H1 (cell line): Measurements from ENCODE around the gene GPC1. TPM values are rescaled to one million over a fixed set of nuclear protein-coding genes. Genes with fewer than 3 reads are reported as not detected.

ENCODE experiments used
- CTCF ChIA-PET: fragments of 300-600 bp; sonication (Branson Sonifier 250); formaldehyde crosslinking; loops from one replicate; lab custom pipeline; 2021; ENCODE audit not compliant: partially characterized antibody; lab: Charles Lee
- POLR2A ChIA-PET: fragments of 300-600 bp; sonication (Branson Sonifier 250); formaldehyde crosslinking; loops from one replicate; lab custom pipeline; 2021; ENCODE audit warnings: inconsistent platforms; ENCODE audit not compliant: partially characterized antibody; lab: Charles Lee
- DNase-seq, 2 experiments: peaks; one replicate each; pipeline versions ENCODE4 v3.0.0 to v3.0.0-alpha.2; 2010 to 2022; ENCODE audit warnings: low spot score in 2 of 2, low read depth in 1 of 2, mixed read lengths in 1 of 2
- FAIRE-seq: peaks from 2 replicates; lab custom pipeline; 2011; peaks lifted over from hg19 to GRCh38; lab: Jason Lieb, UNC
- H2AFZ ChIP-seq: 2 replicates; pipeline ENCODE4 v1.8.1; 2012; ENCODE audit warnings: low read length, inconsistent platforms
- H2AK5ac ChIP-seq: 2 replicates; pipeline ENCODE4 v1.6.1; 2013; ENCODE audit warnings: low read depth, low read length
- H2BK120ac ChIP-seq: replicated peaks from 2 replicates; pipeline ENCODE3; 2013; ENCODE audit warnings: low read depth, low read length, inconsistent platforms
- H2BK12ac ChIP-seq: 2 replicates; pipeline ENCODE4 v1.6.1; 2013; ENCODE audit warnings: low read depth, low read length
- H2BK15ac ChIP-seq: 2 replicates; pipeline ENCODE4 v1.6.1; 2013; ENCODE audit warnings: low read length
- H2BK20ac ChIP-seq: 2 replicates; pipeline ENCODE4 v1.6.1; 2013; ENCODE audit warnings: low read length
- H2BK5ac ChIP-seq: 2 replicates; pipeline ENCODE4 v1.6.1; 2013; ENCODE audit warnings: low read depth, low read length
- H3K14ac ChIP-seq: 2 replicates; pipeline ENCODE4 v1.6.1; 2013; ENCODE audit warnings: inconsistent platforms; ENCODE audit not compliant: insufficient read length
- H3K18ac ChIP-seq: 2 replicates; pipeline ENCODE4 v1.6.1; 2013; ENCODE audit warnings: low read length; ENCODE audit errors: extremely low read depth
- H3K23ac ChIP-seq: 2 replicates; pipeline ENCODE4 v1.6.1; 2013; ENCODE audit warnings: inconsistent platforms; ENCODE audit not compliant: insufficient read length
- H3K23me2 ChIP-seq: 2 replicates; pipeline ENCODE4 v1.6.1; 2013; ENCODE audit warnings: low read depth, low read length
- H3K27ac ChIP-seq: 2 replicates; pipeline ENCODE4 v1.6.1; 2011; ENCODE audit warnings: low read depth, low read length, inconsistent platforms
- H3K27me3 ChIP-seq, 4 experiments: replicated peaks in 1 of 4; 1 replicate in 1 of 4; 2 replicates in 3 of 4; pipeline versions ENCODE4 v1.6.1 to v1.8.1; 2011 to 2013; ENCODE audit warnings: low read length in 3 of 4, mild to moderate bottlenecking in 3 of 4, inconsistent platforms in 2 of 4, mixed read lengths in 2 of 4, moderate library complexity in 1 of 4; ENCODE audit not compliant: control insufficient read depth in 3 of 4, insufficient read depth in 3 of 4; ENCODE audit errors: extremely low read depth in 1 of 4
- H3K36me3 ChIP-seq, 4 experiments: 2 replicates each; pipeline versions ENCODE4 v1.6.1 to v1.8.1; 2011 to 2013; ENCODE audit warnings: mild to moderate bottlenecking in 4 of 4, low read length in 3 of 4, moderate library complexity in 2 of 4, control low read depth in 1 of 4, inconsistent platforms in 1 of 4; ENCODE audit not compliant: insufficient read depth in 4 of 4, control insufficient read depth in 2 of 4
- H3K4ac ChIP-seq: replicated peaks from 2 replicates; pipeline ENCODE3; 2013; ENCODE audit warnings: low read length, low read depth, mixed read lengths, inconsistent platforms; ENCODE audit not compliant: insufficient read length
- H3K4me1 ChIP-seq, 4 experiments: replicated peaks in 1 of 4; 1 replicate in 1 of 4; 2 replicates in 3 of 4; pipeline versions ENCODE4 v1.6.1 to v1.8.1; 2011 to 2013; ENCODE audit warnings: low read length in 3 of 4, inconsistent platforms in 2 of 4, mixed read lengths in 1 of 4; ENCODE audit not compliant: insufficient read depth in 4 of 4, control insufficient read depth in 3 of 4
- H3K4me2 ChIP-seq, 2 experiments: 2 replicates each; pipeline versions ENCODE4 v1.6.1 to v1.8.1; 2011 to 2013; ENCODE audit warnings: low read depth in 2 of 2, low read length in 2 of 2, control low read depth in 1 of 2, inconsistent platforms in 1 of 2, mild to moderate bottlenecking in 1 of 2; ENCODE audit not compliant: insufficient read depth in 1 of 2
- H3K4me3 ChIP-seq, 4 experiments: fragments of 200-600, 300-600 bp in 1 of 4; sonication (generic), shearing (Covaris generic), sonication (Bioruptor Twin) in 1 of 4; 2 replicates each; pipeline versions ENCODE4 v1.5.1 to v1.8.1; 2011 to 2016; ENCODE audit warnings: low read length in 4 of 4, low read depth in 3 of 4, control low read depth in 2 of 4, inconsistent platforms in 2 of 4, mild to moderate bottlenecking in 2 of 4, mixed read lengths in 1 of 4, moderate library complexity in 1 of 4; ENCODE audit not compliant: insufficient read depth in 2 of 4; ENCODE audit errors: extremely low read depth in 1 of 4
- H3K56ac ChIP-seq: replicated peaks from 2 replicates; pipeline ENCODE3; 2013; ENCODE audit warnings: low read depth, mild to moderate bottlenecking, mixed read lengths, low read length, inconsistent platforms; ENCODE audit not compliant: insufficient read length
- H3K79me1 ChIP-seq: 2 replicates; pipeline ENCODE4 v1.6.1; 2013; ENCODE audit warnings: low read depth, low read length, control low read depth
- H3K79me2 ChIP-seq, 2 experiments: 2 replicates each; pipeline versions ENCODE4 v1.6.1 to v1.8.1; 2012 to 2013; ENCODE audit warnings: low read length in 2 of 2, mild to moderate bottlenecking in 2 of 2, inconsistent platforms in 1 of 2; ENCODE audit not compliant: insufficient read depth in 2 of 2, control insufficient read depth in 1 of 2
- H3K9ac ChIP-seq, 4 experiments: replicated peaks in 1 of 4; 1 replicate in 1 of 4; 2 replicates in 3 of 4; pipeline versions ENCODE4 v1.6.1 to v1.8.1; 2011 to 2013; ENCODE audit warnings: low read depth in 3 of 4, low read length in 3 of 4, control low read depth in 2 of 4, mild to moderate bottlenecking in 2 of 4, moderate library complexity in 2 of 4, inconsistent platforms in 1 of 4; ENCODE audit errors: extremely low read depth in 1 of 4
- H3K9me3 ChIP-seq, 2 experiments: 2 replicates each; pipeline versions ENCODE4 v1.6.1 to v1.8.1; 2012 to 2013; ENCODE audit warnings: mild to moderate bottlenecking in 2 of 2, moderate library complexity in 2 of 2, control low read depth in 1 of 2, inconsistent platforms in 1 of 2, low read depth in 1 of 2, low read length in 1 of 2, mixed read lengths in 1 of 2; ENCODE audit not compliant: insufficient read depth in 2 of 2
- H4K20me1 ChIP-seq, 2 experiments: replicated peaks in 1 of 2; 2 replicates each; pipeline versions ENCODE3 to v1.8.1; 2011 to 2013; ENCODE audit warnings: inconsistent platforms in 2 of 2, low read length in 2 of 2, mild to moderate bottlenecking in 1 of 2; ENCODE audit not compliant: insufficient read depth in 2 of 2, control insufficient read depth in 1 of 2
- H4K5ac ChIP-seq: 2 replicates; pipeline ENCODE4 v1.6.1; 2013; ENCODE audit warnings: low read length, low read depth, mixed read lengths, inconsistent platforms; ENCODE audit not compliant: insufficient read length
- H4K8ac ChIP-seq: 2 replicates; pipeline ENCODE4 v1.8.0; 2013; ENCODE audit warnings: mild to moderate bottlenecking, moderate library complexity, low read length, inconsistent platforms; ENCODE audit not compliant: insufficient read depth; ENCODE audit errors: extremely low read depth
- H4K91ac ChIP-seq: replicated peaks from 2 replicates; pipeline ENCODE3; 2013; ENCODE audit warnings: low read length, mixed read lengths, inconsistent platforms; ENCODE audit not compliant: insufficient read length
- ASH2L ChIP-seq: fragments of 200-600, 300-600 bp; sonication (generic); IDR thresholded peaks from one replicate; pipeline ENCODE4 v1.7.1; 2017; ENCODE audit warnings: low read length
- BACH1 ChIP-seq: IDR thresholded peaks from 2 replicates; pipeline ENCODE4 v1.6.1; 2012; ENCODE audit warnings: low read length, improper control_type of control experiment
- BRCA1 ChIP-seq: IDR thresholded peaks from 2 replicates; pipeline ENCODE4 v1.6.1; 2012; ENCODE audit warnings: low read depth, low read length, improper control_type of control experiment
- CBX5 ChIP-seq: fragments of 300-800, 300-1000 bp; sonication (generic); IDR thresholded peaks from 2 replicates; pipeline ENCODE4 v1.7.1; 2016; ENCODE audit warnings: antibody characterized with exemption, low read length, low read depth
- CTBP2 ChIP-seq: IDR thresholded peaks from 2 replicates; pipeline ENCODE4 v1.7.0; 2011; ENCODE audit warnings: borderline replicate concordance, mild to moderate bottlenecking, moderate library complexity, mixed read lengths, low read length; ENCODE audit not compliant: insufficient read depth, insufficient read length
- FOSL1 ChIP-seq: IDR thresholded peaks from 2 replicates; pipeline ENCODE4 v1.6.1; 2011; ENCODE audit warnings: mild to moderate bottlenecking, low read depth, low read length, moderate library complexity; ENCODE audit not compliant: insufficient read depth
- GTF2F1 ChIP-seq: IDR thresholded peaks from 2 replicates; pipeline ENCODE4 v1.6.1; 2012; ENCODE audit warnings: low read depth, low read length, improper control_type of control experiment, borderline replicate concordance
- HDAC2 ChIP-seq, 2 experiments: fragments of 300-600 bp in 1 of 2; sonication (generic) in 1 of 2; IDR thresholded peaks; 2 replicates each; pipeline ENCODE4 v1.6.1; 2011 to 2012; ENCODE audit warnings: low read depth in 2 of 2, low read length in 2 of 2, mild to moderate bottlenecking in 2 of 2, moderate library complexity in 2 of 2, borderline replicate concordance in 1 of 2, inconsistent platforms in 1 of 2
- KDM1A ChIP-seq: fragments of 200-600, 300-600 bp; sonication (generic); IDR thresholded peaks from 2 replicates; pipeline ENCODE4 v1.7.1; 2016; ENCODE audit warnings: mild to moderate bottlenecking, low read length, borderline replicate concordance
- KDM4A ChIP-seq: IDR thresholded peaks from one replicate; pipeline ENCODE4 v1.7.1; 2012; ENCODE audit warnings: low read depth, mild to moderate bottlenecking, moderate library complexity, low read length, inconsistent platforms; ENCODE audit not compliant: severe bottlenecking
- SIRT6 ChIP-seq: IDR thresholded peaks from one replicate; pipeline ENCODE4 v1.7.1; 2012; ENCODE audit warnings: low read length, inconsistent platforms
- SP1 ChIP-seq: IDR thresholded peaks from 2 replicates; pipeline ENCODE4 v1.6.1; 2011; ENCODE audit warnings: low read depth, low read length
- TAF1 ChIP-seq: IDR thresholded peaks from 2 replicates; pipeline ENCODE4 v1.6.1; 2011; ENCODE audit warnings: mild to moderate bottlenecking, low read depth, low read length
- WGBS, 2 experiments: shearing (Covaris generic) in 1 of 2; methylation state at CpG; one replicate each; pipeline versions ENCODE4 v1.1.6 to v1.1.7; 2013 to 2015; ENCODE audit warnings: low lambda C conversion rate in 2 of 2, mixed read lengths in 2 of 2, inconsistent platforms in 1 of 2, low coverage in 1 of 2, missing lambda C conversion rate in 1 of 2; ENCODE audit not compliant: insufficient replicate concordance in 2 of 2, insufficient coverage in 1 of 2, insufficient read length in 1 of 2; ENCODE audit errors: extremely low coverage in 1 of 2, missing lambda C conversion rate in 1 of 2; 5-methylcytosine and 5-hydroxymethylcytosine counted together
- polyA plus RNA-seq, 7 experiments: library from polyadenylated mRNA; depleted of rRNA in 3 of 7; stranded (reverse) in 5 of 7; unstranded in 2 of 7; fragments of >200 nt in 5 of 7; fragments of 200-250 nt in 2 of 7; gene quantifications; 1 replicate in 5 of 7; 2 replicates in 1 of 7; 4 replicates in 1 of 7; pipeline versions ENCODE4 v1.2.1 to v1.2.3, GENCODE V29; 2011 to 2013; ENCODE audit warnings: missing spikeins in 2 of 7, mixed read lengths in 2 of 7
- total RNA-seq: library from RNA; stranded (reverse); fragmentation: NEBNext Ultra II Directional; extraction: Animal tissue kit (Norgen Biotek cat#: 25700); gene quantifications from 2 replicates; pipeline ENCODE4 v1.2.1, GENCODE V29; 2021

GPC1 gene
- total and polyA plus RNA-seq, 2 of the 8 experiments (the other 6 are each of a cell fraction or from before 2014, with no cell fraction given) = 21.9 to 28.3 TPM

DNA sequence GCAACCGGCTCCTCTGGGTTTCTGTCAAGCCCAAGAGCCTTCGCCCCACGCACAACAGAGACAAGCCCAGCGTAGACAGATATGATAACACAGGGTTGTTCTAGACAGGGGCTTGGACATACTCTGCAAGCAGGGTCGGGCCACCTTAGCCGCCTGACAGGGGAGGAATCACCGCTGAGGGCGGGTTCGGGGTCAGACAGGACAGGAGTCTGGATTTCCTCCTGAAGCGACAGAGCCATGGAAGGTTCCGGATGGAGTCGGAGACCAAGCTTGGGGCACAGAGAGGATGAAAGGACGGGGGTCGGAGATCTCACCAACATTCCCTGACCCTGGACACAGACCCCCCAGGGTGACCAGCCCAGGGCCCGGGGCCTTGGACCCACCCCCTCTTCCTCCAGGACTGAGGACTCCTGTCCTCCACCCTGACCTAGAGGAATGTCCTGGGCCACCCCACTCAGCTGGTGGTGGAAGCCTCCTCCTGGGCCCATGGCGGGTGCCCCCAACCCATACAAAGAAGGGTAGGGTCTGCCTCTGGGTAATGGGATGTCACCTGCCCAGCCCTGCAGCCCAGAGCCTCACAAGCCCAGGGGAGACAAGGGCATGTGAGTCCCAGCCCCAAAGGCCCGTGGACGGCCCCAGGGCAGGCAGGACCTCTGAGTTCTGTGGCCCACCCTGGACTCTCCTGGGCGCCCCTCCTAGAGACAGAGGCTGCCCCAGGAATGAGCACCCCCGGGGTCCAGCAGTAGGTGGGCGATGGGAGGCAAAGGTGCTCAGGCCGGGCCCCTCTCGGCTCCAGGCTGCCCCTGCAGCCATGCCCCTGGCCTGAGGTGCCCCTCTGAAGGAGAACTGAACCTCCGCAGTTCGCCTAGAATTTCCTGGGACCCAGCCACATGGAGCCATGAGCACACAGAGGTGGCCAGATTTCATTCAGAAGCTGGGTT, 44.1 kb upstream of the GPC1 start:
- Histone ChIP-seq H3K9ac (no peak overlapping the region), H2AFZ (no peak overlapping the region), H2BK5ac (no peak overlapping the region), H3K4me3 (no peak overlapping the region), H2AK5ac (no peak overlapping the region), H2BK20ac (no peak overlapping the region), H3K23me2 (no peaks in the 10 kb centered on the region), H3K18ac (no peak overlapping the region), H3K9me3 (no peaks in the 10 kb centered on the region), H3K4me2 (no peak overlapping the region), H4K20me1 (no peaks in the 10 kb centered on the region), H3K4me1 (no peaks in the 10 kb centered on the region), H3K14ac (no peak overlapping the region), H2BK15ac (no peak overlapping the region), H4K5ac (no peak overlapping the region), H3K27ac (no peak overlapping the region), H3K79me1 (no peaks in the 10 kb centered on the region), H4K8ac (no peak overlapping the region), H2BK120ac (no peak overlapping the region), H3K27me3 (no peaks in the 10 kb centered on the region), H3K56ac (no peak overlapping the region), H2BK12ac (no peak overlapping the region), H4K91ac (no peak overlapping the region), H3K4ac (no peak overlapping the region), H3K36me3 (no peaks in the 10 kb centered on the region), H3K23ac (no peak overlapping the region), H3K79me2 (no peaks in the 10 kb centered on the region)
- no peak for DNase-seq
- CTCF ChIA-PET = interaction anchor here (0.6 kb wide), 1 partner anchor 11 kb away, joined by 3 read pairs; no protein-coding TSS in a partner anchor
- FAIRE-seq = no peak
- WGBS, 2 experiments = 96% methylated on average over 17 of the region's 25 CpGs; no CpG with 5 or more reads in 1 of the 2 experiments
- POLR2A ChIA-PET = no interaction called here
- TF ChIP-seq BRCA1 (no peak), GTF2F1 (no peak), BACH1 (no peak), SP1 (no peak), ASH2L (no peak), SIRT6 (no peak), KDM1A (no peak), HDAC2 (IDR thresholded peaks at IDR 0.05; ENCODE audit: borderline replicate concordance in 1 of 2, low read depth in 2 of 2, low read length in 2 of 2) (no peak), FOSL1 (no peak), CTBP2 (no peak), CBX5 (no peak), TAF1 (no peak), KDM4A (no peak)
